ENCODE results near the gene CARD10. TPM values are rescaled to one million over a fixed set of nuclear protein-coding genes. Genes with fewer than 3 reads are reported as not detected.

Gene CARD10
- total RNA-seq, 1 experiment from 2014 or later, result 63.9 TPM

DNA sequence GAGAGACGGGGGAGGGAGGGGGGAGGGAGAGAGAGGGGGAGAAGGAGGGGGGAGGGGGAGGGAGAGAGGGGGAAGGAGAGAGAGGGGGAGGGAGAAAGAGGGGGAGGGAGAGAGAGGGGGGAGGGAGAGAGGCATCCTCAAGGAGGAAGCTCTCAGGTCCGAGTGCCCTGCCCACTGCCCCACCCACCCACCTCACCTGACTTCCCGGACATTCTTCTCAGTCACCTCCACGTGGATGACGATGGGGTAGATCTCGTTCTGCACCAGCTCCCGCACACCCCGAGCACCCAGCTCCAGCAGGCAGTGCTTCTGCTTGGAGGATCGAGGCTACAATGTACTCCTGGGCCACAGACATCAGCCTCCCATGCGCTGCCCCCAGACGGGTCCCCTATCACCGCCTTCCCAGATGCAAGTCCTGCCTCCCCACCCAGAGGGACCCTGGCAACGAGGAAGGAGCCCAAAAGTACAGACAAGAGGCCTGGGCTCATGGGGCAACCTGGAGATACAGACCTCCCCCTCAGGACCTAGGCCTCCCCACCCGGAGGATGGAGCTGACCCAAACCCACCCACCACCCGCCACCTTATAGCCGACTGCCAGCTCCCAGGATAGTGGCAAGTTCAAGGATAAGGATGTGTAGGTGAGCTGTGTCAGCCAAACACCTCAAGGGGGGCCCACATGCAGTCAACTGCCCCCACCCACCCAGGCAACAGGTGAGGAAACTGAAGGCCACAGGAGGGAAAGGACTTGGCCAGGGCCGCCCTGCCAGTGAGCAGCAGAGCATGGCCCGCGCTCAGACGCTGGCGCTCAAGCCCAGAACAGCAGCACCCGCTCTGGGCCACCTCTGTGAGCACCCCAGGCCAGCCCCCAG, 27.4 kb downstream of the CARD10 start:
- no peaks in the 10 kb centered on the region for H3K79me2 ChIP-seq (ENCODE audit: low read depth)
- intact Hi-C loops (cut with micrococcal nuclease; ENCODE audit: unreplicated experiment), result no loop called here
- no peak overlapping the region for H3K4me3 ChIP-seq
- H3K36me3 ChIP-seq (ENCODE audit: low read depth), result no peaks in the 10 kb centered on the region
- H3K4me1 ChIP-seq (replicated peaks; ENCODE audit: insufficient read depth), result peaks cover under 1% of the 10 kb centered on the region; the same call in 1 of the 2 replicates
- CTCF ChIA-PET, result interaction anchor here (0.6 kb wide), 1 partner anchor 369 kb away, joined by 4 read pairs; no protein-coding TSS in a partner anchor
- no peak overlapping the region for H3K4me2 ChIP-seq
- BruUV-seq (replicated peaks), result no TSS peak
- POLR2A ChIA-PET (ENCODE audit: unreplicated experiment), result interaction anchor here (0.5 kb wide), 1 partner anchor 250 kb away, joined by 3 read pairs; no protein-coding TSS in a partner anchor
- H3K9me3 ChIP-seq (ENCODE audit: insufficient read depth, low read depth), result no peaks in the 10 kb centered on the region
- TF ChIP-seq, protein P1, sequence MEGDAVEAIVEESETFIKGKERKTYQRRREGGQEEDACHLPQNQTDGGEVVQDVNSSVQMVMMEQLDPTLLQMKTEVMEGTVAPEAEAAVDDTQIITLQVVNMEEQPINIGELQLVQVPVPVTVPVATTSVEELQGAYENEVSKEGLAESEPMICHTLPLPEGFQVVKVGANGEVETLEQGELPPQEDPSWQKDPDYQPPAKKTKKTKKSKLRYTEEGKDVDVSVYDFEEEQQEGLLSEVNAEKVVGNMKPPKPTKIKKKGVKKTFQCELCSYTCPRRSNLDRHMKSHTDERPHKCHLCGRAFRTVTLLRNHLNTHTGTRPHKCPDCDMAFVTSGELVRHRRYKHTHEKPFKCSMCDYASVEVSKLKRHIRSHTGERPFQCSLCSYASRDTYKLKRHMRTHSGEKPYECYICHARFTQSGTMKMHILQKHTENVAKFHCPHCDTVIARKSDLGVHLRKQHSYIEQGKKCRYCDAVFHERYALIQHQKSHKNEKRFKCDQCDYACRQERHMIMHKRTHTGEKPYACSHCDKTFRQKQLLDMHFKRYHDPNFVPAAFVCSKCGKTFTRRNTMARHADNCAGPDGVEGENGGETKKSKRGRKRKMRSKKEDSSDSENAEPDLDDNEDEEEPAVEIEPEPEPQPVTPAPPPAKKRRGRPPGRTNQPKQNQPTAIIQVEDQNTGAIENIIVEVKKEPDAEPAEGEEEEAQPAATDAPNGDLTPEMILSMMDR (conservative IDR thresholded peaks at IDR 0.05), result no peak
- no peak for TF ChIP-seq EZH2 (IDR thresholded peaks at IDR 0.05; ENCODE audit: low read depth)
- H2AFZ ChIP-seq, result no peak overlapping the region
- H3K27ac ChIP-seq, result no peak overlapping the region
- DNase-seq, result no peak
- H3K27me3 ChIP-seq (ENCODE audit: insufficient read depth, low read depth), result no peaks in the 10 kb centered on the region
- peaks cover 22% of the 10 kb centered on the region for H3F3A ChIP-seq (ENCODE audit: insufficient read depth, low read depth)
- H3K9me2 ChIP-seq (ENCODE audit: insufficient read depth), result no peaks in the 10 kb centered on the region
- H4K20me1 ChIP-seq (ENCODE audit: insufficient read depth), result 0 out of 2 replicates have a peak, but pooled peaks cover 3% of the 10 kb centered on the region

DNA sequence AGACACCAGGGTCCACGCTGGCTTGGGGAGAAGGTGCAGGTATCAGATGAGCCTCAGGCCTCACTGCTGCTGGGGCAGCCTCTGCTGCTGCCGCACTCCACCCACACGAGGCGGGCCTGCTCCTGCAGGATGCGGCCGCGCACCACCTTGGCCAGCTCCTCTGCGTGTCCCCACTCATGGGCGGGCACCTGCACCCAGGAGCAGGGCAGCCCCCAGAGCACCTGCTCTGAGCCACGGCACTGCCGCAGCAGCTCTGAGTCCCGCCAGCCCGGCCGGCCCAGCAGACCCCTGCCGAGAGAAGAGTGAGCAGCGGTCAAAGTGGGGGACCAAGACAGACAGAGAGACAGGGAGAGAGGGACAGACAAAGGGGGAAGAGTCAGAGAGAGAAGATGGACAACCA, 28.1 kb downstream of the CARD10 start:
- DNase-seq, result no peak
- BruUV-seq (replicated peaks), result no TSS peak

DNA sequence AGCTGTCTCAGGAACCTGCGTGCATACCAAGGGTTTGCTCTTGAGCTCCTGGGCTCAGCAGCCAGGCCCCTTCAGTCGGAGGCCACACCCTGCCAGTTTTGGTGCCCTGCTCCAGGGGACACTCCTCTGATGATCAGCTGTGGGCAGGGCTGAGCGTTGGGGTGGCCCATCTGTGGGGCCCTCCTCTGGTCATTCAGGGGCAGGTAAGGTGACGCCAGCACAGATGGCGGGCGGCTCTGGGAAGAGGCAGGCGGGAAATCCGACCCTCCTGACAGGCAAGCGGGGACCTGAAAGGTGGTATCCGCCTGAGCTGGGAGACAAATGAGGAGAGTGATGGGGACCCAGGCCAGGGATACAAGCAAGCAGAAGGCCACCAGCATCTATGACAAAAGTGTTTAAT, 29.2 kb downstream of the CARD10 start:
- no peaks in the 10 kb centered on the region for H3K9me3 ChIP-seq (ENCODE audit: insufficient read depth, low read depth)
- DNase-seq, result no peak
- H3K9me2 ChIP-seq (ENCODE audit: insufficient read depth), result no peaks in the 10 kb centered on the region
- no peak overlapping the region for H3K4me2 ChIP-seq
- TF ChIP-seq EZH2 (IDR thresholded peaks at IDR 0.05; ENCODE audit: low read depth), result no peak
- TF ChIP-seq, protein P1 (conservative IDR thresholded peaks at IDR 0.05), result no peak
- 0 out of 2 replicates have a peak, but pooled peaks cover 3% of the 10 kb centered on the region for H4K20me1 ChIP-seq (ENCODE audit: insufficient read depth)
- H3K27me3 ChIP-seq (ENCODE audit: insufficient read depth, low read depth), result no peaks in the 10 kb centered on the region
- no TSS peak for BruUV-seq (replicated peaks)
- intact Hi-C loops (cut with micrococcal nuclease; ENCODE audit: unreplicated experiment), result no loop called here
- H3K79me2 ChIP-seq (ENCODE audit: low read depth), result no peaks in the 10 kb centered on the region
- ChIA-PET CTCF (interaction anchor here (0.6 kb wide), 1 partner anchor 710 kb away, joined by 4 read pairs; no protein-coding TSS in a partner anchor), POLR2A (ENCODE audit: unreplicated experiment) (no interaction called here)
- no peak overlapping the region for H2AFZ ChIP-seq
- H3K27ac ChIP-seq, result no peak overlapping the region
- H3K36me3 ChIP-seq (ENCODE audit: low read depth), result no peaks in the 10 kb centered on the region
- H3K4me3 ChIP-seq, result no peak overlapping the region
- peaks cover 22% of the 10 kb centered on the region for H3F3A ChIP-seq (ENCODE audit: insufficient read depth, low read depth)
- no peaks in the 10 kb centered on the region for H3K4me1 ChIP-seq (replicated peaks; ENCODE audit: insufficient read depth)

More for the DNA sequence above, 28.1 kb downstream of the CARD10 start:
- Histone ChIP-seq H3K27me3 (ENCODE audit: insufficient read depth, low read depth) (no peaks in the 10 kb centered on the region), H4K20me1 (ENCODE audit: insufficient read depth) (0 out of 2 replicates have a peak, but pooled peaks cover 3% of the 10 kb centered on the region), H2AFZ (no peak overlapping the region), H3K4me3 (no peak overlapping the region), H3K4me2 (no peak overlapping the region), H3K79me2 (ENCODE audit: low read depth) (no peaks in the 10 kb centered on the region), H3F3A (ENCODE audit: insufficient read depth, low read depth) (peaks cover 25% of the 10 kb centered on the region), H3K36me3 (ENCODE audit: low read depth) (no peaks in the 10 kb centered on the region), H3K4me1 (replicated peaks; ENCODE audit: insufficient read depth) (no peaks in the 10 kb centered on the region), H3K9me3 (ENCODE audit: insufficient read depth, low read depth) (no peaks in the 10 kb centered on the region), H3K9me2 (ENCODE audit: insufficient read depth) (no peaks in the 10 kb centered on the region), H3K27ac (no peak overlapping the region)
- TF ChIP-seq, protein P1 (conservative IDR thresholded peaks at IDR 0.05), result no peak
- TF ChIP-seq EZH2 (IDR thresholded peaks at IDR 0.05; ENCODE audit: low read depth), result no peak
- intact Hi-C loops (cut with micrococcal nuclease; ENCODE audit: unreplicated experiment), result no loop called here
- POLR2A ChIA-PET (ENCODE audit: unreplicated experiment), result no interaction called here
- CTCF ChIA-PET, result no interaction called here
